ENCODE data around the gene RFTN1. TPM values are rescaled to one million over a fixed set of nuclear protein-coding genes. Genes with fewer than 3 reads are reported as not detected.

The RFTN1 gene
- total RNA-seq, 1 donor from 2014 or later = 0.92 TPM

DNA sequence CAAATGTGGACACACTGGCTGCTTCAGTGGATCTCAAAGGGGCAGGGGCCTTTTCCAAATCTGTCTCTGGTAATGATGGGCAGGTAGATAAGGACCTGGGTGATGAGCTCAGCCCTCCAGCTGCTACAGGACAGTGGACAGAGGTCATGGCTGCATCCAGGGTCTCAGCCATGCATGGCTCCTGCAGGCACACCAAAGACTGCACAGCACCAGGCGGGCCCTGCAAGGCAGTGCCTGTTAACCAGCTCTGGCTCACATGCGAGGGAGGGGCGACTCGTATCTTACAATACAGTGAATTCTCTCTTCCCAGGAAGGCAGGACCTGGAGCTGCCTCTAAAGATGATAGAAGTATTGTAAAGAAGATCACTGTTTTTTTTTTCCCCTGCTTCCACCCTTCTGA is 189.8 kb downstream of the RFTN1 start:
- Mint-ChIP-seq H3K27me3 (ENCODE audit: insufficient read depth, low read depth) (peaks cover 2% of the 10 kb centered on the region), H3K36me3 (peaks cover 2% of the 10 kb centered on the region), H3K4me3 (no peak overlapping the region), H3K4me1 (peaks cover 34% of the 10 kb centered on the region), H3K9me3 (no peaks in the 10 kb centered on the region), H3K27ac (no peak overlapping the region)
- TF ChIP-seq, protein P1, sequence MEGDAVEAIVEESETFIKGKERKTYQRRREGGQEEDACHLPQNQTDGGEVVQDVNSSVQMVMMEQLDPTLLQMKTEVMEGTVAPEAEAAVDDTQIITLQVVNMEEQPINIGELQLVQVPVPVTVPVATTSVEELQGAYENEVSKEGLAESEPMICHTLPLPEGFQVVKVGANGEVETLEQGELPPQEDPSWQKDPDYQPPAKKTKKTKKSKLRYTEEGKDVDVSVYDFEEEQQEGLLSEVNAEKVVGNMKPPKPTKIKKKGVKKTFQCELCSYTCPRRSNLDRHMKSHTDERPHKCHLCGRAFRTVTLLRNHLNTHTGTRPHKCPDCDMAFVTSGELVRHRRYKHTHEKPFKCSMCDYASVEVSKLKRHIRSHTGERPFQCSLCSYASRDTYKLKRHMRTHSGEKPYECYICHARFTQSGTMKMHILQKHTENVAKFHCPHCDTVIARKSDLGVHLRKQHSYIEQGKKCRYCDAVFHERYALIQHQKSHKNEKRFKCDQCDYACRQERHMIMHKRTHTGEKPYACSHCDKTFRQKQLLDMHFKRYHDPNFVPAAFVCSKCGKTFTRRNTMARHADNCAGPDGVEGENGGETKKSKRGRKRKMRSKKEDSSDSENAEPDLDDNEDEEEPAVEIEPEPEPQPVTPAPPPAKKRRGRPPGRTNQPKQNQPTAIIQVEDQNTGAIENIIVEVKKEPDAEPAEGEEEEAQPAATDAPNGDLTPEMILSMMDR (IDR thresholded peaks at IDR 0.05) = no peak
- no peak for TF ChIP-seq EZH2phosphoT487 (IDR thresholded peaks at IDR 0.05)
- TF ChIP-seq EZH2 (IDR thresholded peaks at IDR 0.05) = no peak
- no peak overlapping the region for H3K4me2 ChIP-seq
- H3K79me2 ChIP-seq (ENCODE audit: low read depth) = no peaks in the 10 kb centered on the region
- no peaks in the 10 kb centered on the region for H3K36me3 ChIP-seq
- no peak overlapping the region for H3K9ac ChIP-seq
- H3K4me1 ChIP-seq = peaks cover 13% of the 10 kb centered on the region
- no peak overlapping the region for H2AFZ ChIP-seq (replicated peaks)
- no peaks in the 10 kb centered on the region for H3F3A ChIP-seq (ENCODE audit: low read depth)
- H3K27me3 ChIP-seq = no peaks in the 10 kb centered on the region
- H4K20me1 ChIP-seq (ENCODE audit: low read depth) = no peaks in the 10 kb centered on the region
- H3K4me3 ChIP-seq = no peak overlapping the region
- H3K27ac ChIP-seq = no peak overlapping the region
- H3K9me3 ChIP-seq (ENCODE audit: low read depth) = no peaks in the 10 kb centered on the region
- DNase-seq (ENCODE audit: low spot score) = no peak

DNA sequence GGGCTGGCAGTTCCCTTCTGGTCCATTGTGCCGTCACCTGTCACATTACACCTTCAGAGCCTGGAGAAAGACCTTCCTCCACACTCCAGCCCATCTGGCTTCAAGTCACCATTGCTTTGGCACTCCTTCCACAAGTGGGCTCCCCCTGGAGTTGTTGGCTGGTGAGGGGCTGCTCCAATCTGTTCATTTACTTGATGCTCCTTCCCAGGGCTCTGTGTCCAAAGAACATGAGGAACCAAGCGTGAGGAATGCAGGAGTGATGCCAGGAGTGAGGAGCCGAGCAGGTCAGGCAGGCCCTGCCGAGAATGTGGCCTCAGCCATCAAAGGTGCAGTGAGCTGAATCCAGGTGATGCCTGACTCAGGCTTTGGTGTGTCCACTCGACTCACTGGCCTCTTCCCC is 191.3 kb downstream of the RFTN1 start:
- no peak overlapping the region for H3K27ac Mint-ChIP-seq
- H3K4me1 Mint-ChIP-seq = peaks cover 31% of the 10 kb centered on the region
- no peaks in the 10 kb centered on the region for H3K9me3 Mint-ChIP-seq
- no peak overlapping the region for H3K4me2 ChIP-seq
- peaks cover 13% of the 10 kb centered on the region for H3K4me1 ChIP-seq
- no peaks in the 10 kb centered on the region for H3K36me3 ChIP-seq
- no peaks in the 10 kb centered on the region for H4K20me1 ChIP-seq (ENCODE audit: low read depth)
- peaks cover 2% of the 10 kb centered on the region for H3K27me3 Mint-ChIP-seq (ENCODE audit: insufficient read depth, low read depth)
- no peak for DNase-seq (ENCODE audit: low spot score)
- no peak for TF ChIP-seq EZH2 (IDR thresholded peaks at IDR 0.05)
- TF ChIP-seq, protein P1 (IDR thresholded peaks at IDR 0.05) = no peak
- no peak for TF ChIP-seq EZH2phosphoT487 (IDR thresholded peaks at IDR 0.05)
- H3K9ac ChIP-seq = no peak overlapping the region
- no peaks in the 10 kb centered on the region for H3K9me3 ChIP-seq (ENCODE audit: low read depth)
- H3K27ac ChIP-seq = no peak overlapping the region
- H3K36me3 Mint-ChIP-seq = peaks cover 2% of the 10 kb centered on the region
- no peaks in the 10 kb centered on the region for H3K79me2 ChIP-seq (ENCODE audit: low read depth)
- no peak overlapping the region for H3K4me3 Mint-ChIP-seq
- no peak overlapping the region for H2AFZ ChIP-seq (replicated peaks)
- no peak overlapping the region for H3K4me3 ChIP-seq
- H3K27me3 ChIP-seq = no peaks in the 10 kb centered on the region
- H3F3A ChIP-seq (ENCODE audit: low read depth) = no peaks in the 10 kb centered on the region

DNA sequence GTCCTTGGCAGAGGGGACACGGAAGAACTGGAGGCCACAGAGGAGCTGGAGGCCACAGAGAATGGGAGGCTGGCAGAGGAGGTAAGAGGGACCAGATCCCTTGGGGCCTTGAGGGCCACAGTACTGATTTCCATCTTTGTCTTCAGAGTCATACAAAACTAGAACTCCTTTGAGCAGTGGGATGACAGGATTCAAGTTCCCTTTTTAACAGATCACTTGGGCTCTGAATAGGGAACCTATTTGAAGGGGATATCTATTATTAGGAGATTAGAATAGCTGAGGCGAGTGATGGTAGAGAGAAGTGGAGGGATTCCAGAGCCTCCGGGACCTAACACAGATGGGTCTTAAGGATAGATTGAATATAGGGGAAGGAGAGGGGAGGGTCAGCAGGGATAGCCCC is 192.8 kb downstream of the RFTN1 start:
- no peaks in the 10 kb centered on the region for H3K36me3 ChIP-seq
- Mint-ChIP-seq H3K36me3 (peaks cover 6% of the 10 kb centered on the region), H3K27ac (no peak overlapping the region), H3K4me3 (no peak overlapping the region), H3K4me1 (peaks cover 28% of the 10 kb centered on the region), H3K27me3 (ENCODE audit: insufficient read depth, low read depth) (peaks cover 2% of the 10 kb centered on the region), H3K9me3 (no peaks in the 10 kb centered on the region)
- no peaks in the 10 kb centered on the region for H3K27me3 ChIP-seq
- peaks cover 13% of the 10 kb centered on the region for H3K4me1 ChIP-seq
- H2AFZ ChIP-seq (replicated peaks) = no peak overlapping the region
- no peaks in the 10 kb centered on the region for H3K79me2 ChIP-seq (ENCODE audit: low read depth)
- no peaks in the 10 kb centered on the region for H4K20me1 ChIP-seq (ENCODE audit: low read depth)
- no peak overlapping the region for H3K4me3 ChIP-seq
- no peak overlapping the region for H3K27ac ChIP-seq
- H3F3A ChIP-seq (ENCODE audit: low read depth) = no peaks in the 10 kb centered on the region
- TF ChIP-seq EZH2phosphoT487 (IDR thresholded peaks at IDR 0.05) = no peak
- TF ChIP-seq, protein P1 (IDR thresholded peaks at IDR 0.05) = no peak
- TF ChIP-seq EZH2 (IDR thresholded peaks at IDR 0.05) = no peak
- no peak for DNase-seq (ENCODE audit: low spot score)
- H3K4me2 ChIP-seq = no peak overlapping the region
- no peaks in the 10 kb centered on the region for H3K9me3 ChIP-seq (ENCODE audit: low read depth)
- no peak overlapping the region for H3K9ac ChIP-seq
